C1 segment of cervical spinal cord (tissue), 14 donors: ENCODE measurements around the gene PDE4A.
"Not testable (repeated sequence)": the region's sequence is repeated elsewhere in the genome, so short reads cannot be mapped to it uniquely, and the experiment has no call there.

ENCODE experiments used
- DNase-seq, 14 donors: peaks; one replicate each; lab custom pipeline; 2025; lab: John Stamatoyannopoulos, UW

The PDE4A gene

GRCh38 chr19:10420444-10421239 is at the start of gene PDE4A:
Gene PDE4A, plus strand, starts transcription at chr19:10420538. Its CDS starts 227 bp downstream, at chr19:10420765.
- no peak for DNase-seq

GRCh38 chr19:10372690-10373089 is 47.6 kb upstream of the PDE4A start:
- DNase-seq: peak in 2 of 14 donors; percentile 0 to 3

DNA sequence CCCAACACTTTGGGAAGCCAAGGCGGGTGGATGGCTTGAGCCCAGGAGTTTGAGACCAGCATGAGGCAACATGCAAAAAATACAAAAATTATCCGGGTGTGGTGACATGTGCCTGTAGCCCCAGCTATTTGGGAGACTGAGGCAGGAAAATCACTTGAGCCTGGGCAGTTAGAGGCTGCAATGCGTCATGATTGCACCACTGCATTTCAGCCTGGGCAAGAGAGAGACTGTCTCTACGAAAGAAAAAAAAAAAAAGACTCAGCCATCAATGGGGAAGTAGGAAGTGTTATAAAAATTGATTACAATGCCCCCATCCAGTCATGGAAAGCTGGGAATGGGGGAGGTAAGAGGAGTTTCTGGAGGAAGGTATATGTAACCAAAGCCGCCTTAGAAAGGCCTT is 45.4 kb upstream of the PDE4A start:
- no peak for DNase-seq

DNA sequence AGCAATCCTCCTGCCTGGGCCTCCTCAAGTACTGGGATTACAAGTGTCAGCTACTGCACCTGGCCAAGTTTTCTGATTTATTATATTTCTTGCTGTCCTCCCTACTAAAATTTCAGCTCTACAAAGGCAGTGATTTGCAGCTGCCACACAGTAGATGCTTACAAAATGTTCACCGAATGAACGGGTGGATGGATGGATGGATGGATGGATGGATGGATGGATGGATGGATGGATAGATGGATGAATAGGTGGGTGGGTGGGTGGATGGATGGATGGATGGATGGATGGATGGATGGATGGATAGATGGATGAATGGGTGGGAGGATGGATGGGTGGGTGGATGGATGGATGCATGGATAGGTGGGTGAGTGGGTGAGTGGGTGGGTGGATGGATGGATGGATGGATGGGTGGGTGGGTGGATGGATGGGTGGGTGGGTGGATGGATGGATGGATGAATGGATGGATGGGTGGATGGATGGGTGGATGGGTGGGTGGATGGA is 43.1 kb upstream of the PDE4A start:
- DNase-seq: not testable (repeated sequence)

GRCh38 chr19:10378124-10378523 is 42.2 kb upstream of the PDE4A start:
- no peak for DNase-seq

- DNase-seq: no peak
Observed at GRCh38 chr19:10379880-10380312, 40.4 kb upstream of the PDE4A start.

DNA sequence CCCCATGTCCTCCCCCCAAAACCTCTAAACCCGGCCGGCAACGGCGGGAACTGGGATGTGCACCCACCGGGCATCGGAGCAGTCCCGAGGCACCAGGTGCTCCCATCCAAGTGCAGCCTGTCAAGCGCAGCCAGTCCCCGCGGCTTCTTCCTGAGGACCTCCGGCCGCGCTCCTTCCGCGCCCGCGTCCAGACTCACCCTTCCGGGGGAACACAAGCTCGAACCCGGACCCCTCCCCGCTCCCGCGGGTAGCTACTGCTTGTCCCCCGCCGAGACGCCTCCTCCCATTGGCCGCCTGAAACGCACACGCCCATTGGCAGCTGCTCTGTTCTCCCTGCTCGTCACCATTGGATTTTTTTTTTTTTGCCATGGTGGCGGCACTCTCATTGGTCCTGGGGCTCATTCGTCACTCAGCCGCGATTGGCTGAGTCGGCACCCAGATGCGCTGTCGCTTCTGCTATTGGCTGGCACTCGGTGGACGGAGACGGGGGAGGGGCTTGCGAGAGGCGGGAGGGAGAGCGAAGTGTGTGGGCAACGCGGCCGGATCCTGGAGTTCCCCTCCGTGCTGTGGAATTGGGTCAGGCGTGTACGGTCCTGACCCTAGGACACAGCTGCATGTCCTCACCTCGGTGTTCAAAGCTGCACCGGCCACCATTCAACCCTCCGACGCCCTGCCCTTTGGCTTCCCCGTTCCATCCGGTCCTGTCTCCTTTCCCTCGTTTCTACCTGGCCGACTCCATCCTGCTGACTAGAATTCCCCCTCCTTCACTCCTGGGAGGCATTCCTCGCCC is 39.8 kb upstream of the PDE4A start, which contains the start of gene TYK2:
TYK2 (minus strand) TSS at position 260 of the 790 bp plus-strand sequence. CDS start 2,166 bp downstream, outside the sequence.
- peak; percentile 81 to 99 (median 97) for DNase-seq

DNA sequence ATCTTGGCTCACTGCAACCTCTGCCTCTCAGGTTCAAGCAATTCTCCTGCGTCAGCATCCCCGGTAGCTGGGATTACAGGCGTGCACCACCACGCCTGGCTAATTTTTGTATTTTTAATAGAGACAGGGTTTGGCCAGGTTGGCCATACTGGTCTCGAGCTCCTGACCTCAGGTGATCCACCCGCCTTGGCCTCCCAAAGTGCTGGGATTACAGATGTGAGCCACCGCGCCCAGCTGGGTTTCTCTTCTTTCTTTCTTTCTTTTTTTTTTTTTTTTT is 37.2 kb upstream of the PDE4A start:
- not testable (repeated sequence) for DNase-seq

GRCh38 chr19:10384580-10384979 is 35.8 kb upstream of the PDE4A start:
- DNase-seq: no peak

DNA sequence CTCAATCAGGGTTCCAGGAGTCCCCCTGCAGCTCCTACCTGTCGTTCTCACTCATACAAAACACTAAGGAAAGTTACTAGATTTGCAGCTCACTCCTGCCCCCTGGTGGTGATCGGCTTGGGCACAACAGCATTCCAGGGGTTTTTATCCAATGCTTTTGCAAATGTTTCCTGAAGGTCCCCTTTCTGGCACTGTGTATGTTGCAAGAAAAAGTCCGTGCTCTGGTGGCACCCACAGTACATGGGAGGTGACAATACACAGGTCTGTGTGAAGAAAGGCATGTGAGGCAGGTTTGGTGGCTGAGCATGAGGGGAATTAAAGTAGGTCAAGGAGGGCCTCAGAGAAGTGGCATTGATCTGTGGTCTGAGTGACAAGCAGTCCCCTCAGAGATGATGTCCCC is 31.4 kb upstream of the PDE4A start:
- DNase-seq: peak; percentile 1 to 82 (median 58)

GRCh38 chr19:10389863-10390262 is 30.5 kb upstream of the PDE4A start:
- DNase-seq: no peak

DNA sequence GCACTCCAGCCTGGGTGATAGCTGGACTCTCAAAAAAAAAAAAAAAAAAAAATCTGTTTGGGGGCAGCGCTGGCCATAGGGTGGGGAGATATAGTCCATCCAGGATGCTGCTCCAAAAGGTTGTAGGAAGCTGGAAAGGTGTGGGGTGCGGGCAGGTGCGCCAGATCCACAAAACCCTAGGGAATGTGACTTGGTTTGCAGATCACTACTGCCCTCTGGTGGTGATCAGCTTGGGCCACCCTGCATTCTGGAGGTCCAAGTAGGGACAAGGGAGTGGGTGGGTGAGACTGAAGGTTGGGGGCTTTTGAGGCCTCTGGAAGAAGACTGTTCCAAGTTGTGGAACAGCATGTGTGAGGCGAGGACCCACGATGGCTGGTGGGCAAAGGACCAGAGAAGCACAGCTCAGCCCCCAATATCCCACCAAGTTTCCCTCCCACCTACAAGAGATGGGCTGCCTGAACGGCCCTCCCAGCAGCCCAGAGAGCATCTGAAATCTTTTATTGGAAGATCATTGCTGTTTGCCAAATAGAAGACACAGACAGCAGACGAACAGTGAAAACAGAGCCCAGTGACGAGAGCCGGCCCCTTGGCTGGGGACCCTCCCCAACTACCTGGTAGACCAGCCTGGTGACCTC is 29.6 kb upstream of the PDE4A start:
- peak in 9 of 14 donors; percentile 2 to 35 (median 15) for DNase-seq

DNA sequence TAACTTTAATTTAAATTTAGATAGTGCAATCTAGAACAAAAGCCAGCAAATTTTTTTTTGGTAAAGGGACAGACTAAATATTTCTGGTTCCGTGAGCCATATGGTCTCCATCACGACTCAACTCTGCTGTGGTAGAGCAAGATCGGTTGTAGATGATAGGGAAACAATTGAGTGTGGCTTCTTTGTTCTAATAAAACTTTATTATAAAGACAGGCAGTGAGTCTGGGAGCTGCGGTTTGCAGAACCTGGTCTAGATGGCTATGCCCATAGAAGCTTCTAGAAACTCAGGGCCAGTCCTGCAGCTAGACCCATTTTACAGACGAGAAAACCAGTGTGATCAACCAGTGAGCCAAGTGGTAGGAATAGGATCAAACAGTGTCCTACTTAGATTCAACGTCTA is 28.2 kb upstream of the PDE4A start:
- DNase-seq: no peak

GRCh38 chr19:10393137-10393536 is 27.2 kb upstream of the PDE4A start:
- DNase-seq: no peak

GRCh38 chr19:10395003-10395402 is 25.3 kb upstream of the PDE4A start:
- no peak for DNase-seq

GRCh38 chr19:10395436-10395835 is 24.9 kb upstream of the PDE4A start:
- no peak for DNase-seq

GRCh38 chr19:10395917-10396316 is 24.4 kb upstream of the PDE4A start:
- DNase-seq: no peak

DNA sequence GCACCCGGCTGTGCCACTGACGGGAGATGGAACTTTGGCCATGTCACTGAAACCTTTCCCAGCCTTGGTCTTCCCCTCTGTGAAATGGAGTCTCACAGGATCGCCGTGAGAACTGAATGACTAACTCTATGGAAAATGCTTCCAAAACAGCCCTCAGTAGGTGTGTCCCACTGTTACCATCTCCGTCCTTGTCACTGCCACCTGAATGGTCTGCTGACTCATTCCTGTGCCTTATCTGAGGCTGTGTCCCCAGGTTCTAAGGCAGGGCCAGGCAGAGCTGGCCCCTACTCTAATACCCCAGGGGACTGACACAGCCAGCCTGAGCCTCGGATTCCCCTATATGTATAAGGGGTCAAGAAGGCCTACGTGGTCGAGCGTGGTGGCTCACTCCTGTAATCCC is 21.5 kb upstream of the PDE4A start:
- DNase-seq: no peak

DNA sequence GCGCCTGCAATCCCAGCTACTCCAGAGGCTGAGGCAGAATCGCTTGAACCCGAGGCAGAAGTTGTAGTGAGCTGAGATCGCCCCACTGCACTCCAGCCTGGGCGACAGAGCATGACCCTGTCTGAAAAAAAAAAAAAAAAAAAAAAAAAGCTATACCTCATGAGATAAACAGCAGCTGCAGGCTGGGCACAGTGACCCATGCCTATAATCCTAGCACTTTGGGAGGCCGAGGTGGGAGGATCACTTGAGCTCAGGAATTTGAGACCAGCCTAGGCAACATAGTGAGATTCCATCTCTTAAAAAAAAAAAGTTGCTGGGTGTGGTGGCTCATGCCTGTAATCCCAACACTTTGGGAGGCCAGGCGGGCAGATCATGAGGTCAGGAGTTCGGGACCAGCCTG is 21.0 kb upstream of the PDE4A start:
- DNase-seq: not testable (repeated sequence)

- peak in 1 of 14 donors; percentile 5 for DNase-seq
Observed at GRCh38 chr19:10399878-10400277, 20.5 kb upstream of the PDE4A start.

GRCh38 chr19:10402441-10403038 is 17.8 kb upstream of the PDE4A start:
- DNase-seq: no peak
